GM23248 (cell line): ENCODE results near the gene SLC25A52. TPM values are rescaled to one million over a fixed set of nuclear protein-coding genes. Genes with fewer than 3 reads are reported as not detected.

ENCODE experiments used
- DNase-seq: peaks from one replicate; pipeline ENCODE4 v3.0.0-alpha.2; 2015
- H2AFZ ChIP-seq: fragments of 200-600 bp; sonication (generic); 2 replicates; pipeline ENCODE4 v1.6.1; 2016; ENCODE audit warnings: antibody characterized with exemption
- H3F3A ChIP-seq: fragments of 200-600 bp; sonication (generic); 2 replicates; pipeline ENCODE4 v1.6.1; 2016; ENCODE audit warnings: mild to moderate bottlenecking, antibody characterized with exemption, mixed run types; ENCODE audit not compliant: insufficient read depth
- H3K27ac ChIP-seq: fragments of 200-600 bp; sonication (generic); 2 replicates; pipeline ENCODE4 v1.5.1; 2016; ENCODE audit warnings: mild to moderate bottlenecking
- H3K27me3 ChIP-seq: fragments of 200-600 bp; sonication (generic); replicated peaks from 2 replicates; pipeline ENCODE4 v1.6.1; 2016; ENCODE audit warnings: mild to moderate bottlenecking; ENCODE audit not compliant: insufficient read depth
- H3K36me3 ChIP-seq: fragments of 200-600 bp; sonication (generic); 2 replicates; pipeline ENCODE4 v1.6.1; 2016; ENCODE audit warnings: low read depth, mild to moderate bottlenecking
- H3K4me1 ChIP-seq: fragments of 200-600 bp; sonication (generic); 2 replicates; pipeline ENCODE4 v1.6.1; 2016; ENCODE audit warnings: mild to moderate bottlenecking; ENCODE audit not compliant: insufficient read depth
- H3K4me2 ChIP-seq: fragments of 200-600 bp; sonication (generic); one replicate; pipeline ENCODE4 v1.6.1; 2016; ENCODE audit warnings: mild to moderate bottlenecking; ENCODE audit not compliant: unreplicated experiment
- H3K4me3 ChIP-seq: fragments of 200-600 bp; sonication (generic); 2 replicates; pipeline ENCODE4 v1.5.1; 2016; ENCODE audit warnings: mild to moderate bottlenecking
- H3K79me2 ChIP-seq: fragments of 200-600 bp; sonication (generic); 2 replicates; pipeline ENCODE4 v1.6.1; 2016; ENCODE audit warnings: mild to moderate bottlenecking; ENCODE audit not compliant: insufficient read depth
- H3K9ac ChIP-seq: fragments of 200-600 bp; sonication (generic); 2 replicates; pipeline ENCODE4 v1.6.1; 2016; ENCODE audit warnings: mild to moderate bottlenecking
- H3K9me2 ChIP-seq: fragments of 200-600 bp; sonication (generic); 2 replicates; pipeline ENCODE4 v1.6.1; 2016; ENCODE audit warnings: mixed run types, mild to moderate bottlenecking, moderate library complexity; ENCODE audit not compliant: insufficient read depth
- H3K9me3 ChIP-seq: fragments of 200-600 bp; sonication (generic); one replicate; pipeline ENCODE4 v1.6.1; 2017; ENCODE audit warnings: low read depth
- H4K20me1 ChIP-seq: fragments of 200-600 bp; sonication (generic); 2 replicates; pipeline ENCODE4 v1.6.0; 2016; ENCODE audit not compliant: insufficient read depth
- EZH2 ChIP-seq: fragments of 200-600 bp; sonication (generic); IDR thresholded peaks from 2 replicates; pipeline ENCODE4 v1.6.1; 2018; ENCODE audit warnings: antibody characterized with exemption, mild to moderate bottlenecking; ENCODE audit not compliant: insufficient read depth, poor library complexity, severe bottlenecking
- EZH2phosphoT487 ChIP-seq: fragments of 200-600 bp; sonication (generic); IDR thresholded peaks from 2 replicates; pipeline ENCODE4 v1.6.1; 2018; ENCODE audit warnings: antibody characterized with exemption, moderate library complexity, mild to moderate bottlenecking, low read depth; ENCODE audit not compliant: insufficient read depth
- WGBS, 2 experiments: methylation state at CpG; one replicate each; pipeline ENCODE4 v1.1.6; 2015 to 2017; ENCODE audit warnings: low lambda C conversion rate in 2 of 2, low coverage in 1 of 2; ENCODE audit errors: missing lambda C conversion rate in 2 of 2; 5-methylcytosine and 5-hydroxymethylcytosine counted together
- in situ Hi-C: fragments of 300-500 bp; cut with MboI; formaldehyde crosslinking; loops from 2 replicates; pipeline ENCODE4 v1.15.0; 2020
- polyA plus RNA-seq: library from polyadenylated mRNA; unstranded; fragments of >200 nt; fragmentation: Nextera tagmentation; extraction: Ambion mirVana; gene quantifications from 2 replicates; pipeline ENCODE4 v1.2.1, GENCODE V29; 2016
- total RNA-seq: library from RNA; depleted of rRNA; stranded (reverse); fragments of >200 nt; shearing (Covaris generic); gene quantifications from 2 replicates; pipeline ENCODE4 v1.2.3, GENCODE V29; 2014

Gene SLC25A52
- total and polyA plus RNA-seq, 2 experiments from 2014 or later, result not detected

DNA sequence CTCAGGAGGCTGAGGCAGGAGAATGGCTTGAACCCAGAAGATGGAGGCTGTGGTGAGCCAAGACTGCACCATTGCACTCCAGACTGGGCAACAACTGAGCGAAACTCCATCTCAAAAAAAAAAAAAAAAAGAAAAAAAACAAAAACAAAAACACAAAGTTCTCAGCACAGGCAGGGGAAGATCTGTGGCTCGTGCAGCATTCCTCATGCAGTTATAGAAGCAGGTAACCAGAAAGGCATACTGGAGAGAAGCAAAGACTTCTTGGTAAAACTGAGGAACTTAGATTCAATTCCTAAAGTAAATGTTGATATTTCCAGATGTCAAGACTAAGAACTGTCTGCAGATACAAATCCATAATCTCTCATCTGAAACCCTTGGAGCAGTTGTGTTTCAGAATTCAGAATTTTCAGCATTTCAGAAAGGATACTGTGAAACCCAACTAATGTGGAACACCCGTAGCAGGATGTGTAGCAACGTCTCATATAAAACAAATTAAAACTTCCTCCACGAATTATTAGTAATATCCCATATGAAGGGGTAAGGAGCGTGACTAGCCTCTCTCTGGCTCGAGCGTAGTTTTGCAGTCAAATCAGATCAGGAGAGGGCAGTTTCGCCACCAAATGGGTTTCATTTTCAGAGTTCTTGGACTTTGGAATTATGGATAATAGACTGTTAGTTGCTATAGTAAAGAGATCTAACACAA lies 13.2 kb upstream of the SLC25A52 start:
- Histone ChIP-seq H3K36me3 (no peaks in the 10 kb centered on the region), H3K79me2 (no peaks in the 10 kb centered on the region), H4K20me1 (no peaks in the 10 kb centered on the region), H2AFZ (no peak overlapping the region), H3K9ac (no peak overlapping the region), H3K9me3 (no peaks in the 10 kb centered on the region), H3K27ac (no peak overlapping the region), H3F3A (no peaks in the 10 kb centered on the region), H3K9me2 (no peaks in the 10 kb centered on the region), H3K4me2 (no peak overlapping the region), H3K27me3 (no peaks in the 10 kb centered on the region), H3K4me3 (no peak overlapping the region), H3K4me1 (no peaks in the 10 kb centered on the region)
- TF ChIP-seq EZH2phosphoT487, result no peak
- TF ChIP-seq EZH2, result no peak
- in situ Hi-C loops, result no loop called here
- 34 to 39% methylated on average over 9 of the region's 9 CpGs for WGBS, 2 experiments
- no peak for DNase-seq

DNA sequence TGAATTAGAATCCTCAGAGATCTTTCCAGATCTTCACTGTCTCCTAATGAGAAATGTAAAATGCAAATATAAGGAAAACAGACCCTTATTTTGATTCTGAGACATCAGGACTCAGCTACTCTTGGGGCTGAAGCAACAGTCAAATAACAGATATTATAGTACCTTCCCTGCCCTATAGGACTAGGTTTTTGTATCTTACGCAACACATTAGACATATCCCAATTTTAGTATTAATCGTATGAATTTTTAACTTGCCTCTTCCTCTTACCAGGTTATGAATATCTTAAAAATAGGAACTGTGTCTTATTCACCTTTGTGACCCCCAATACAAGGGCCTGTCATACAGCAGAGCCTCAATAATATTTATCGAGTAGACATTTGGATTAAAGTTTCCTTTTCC lies 12.0 kb upstream of the SLC25A52 start:
- H3F3A ChIP-seq, result no peaks in the 10 kb centered on the region
- H3K27ac ChIP-seq, result no peak overlapping the region
- H3K27me3 ChIP-seq, result no peaks in the 10 kb centered on the region

DNA sequence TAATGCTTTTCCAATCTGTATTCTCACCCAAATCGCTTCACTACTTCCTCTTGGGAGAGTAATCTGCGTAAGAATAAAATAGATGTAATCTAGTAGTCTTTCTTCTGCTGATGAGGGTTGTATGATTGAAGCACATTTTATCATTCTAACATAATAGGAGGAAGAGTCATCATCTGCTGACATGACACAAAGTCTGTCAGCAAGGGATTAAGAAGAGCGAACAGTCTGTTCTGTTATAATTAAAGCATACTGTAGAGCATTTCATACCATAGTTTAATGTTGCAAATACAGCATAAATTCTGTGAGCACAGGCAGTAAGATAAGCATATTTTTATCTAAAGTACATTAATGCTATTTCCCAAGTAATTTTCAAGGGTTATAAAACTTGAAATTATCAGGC lies 10.4 kb downstream of the SLC25A52 start:
- H3K4me2 ChIP-seq, result no peak overlapping the region
- no peaks in the 10 kb centered on the region for H3K36me3 ChIP-seq
- H2AFZ ChIP-seq, result no peak overlapping the region
- H3K9me3 ChIP-seq, result no peaks in the 10 kb centered on the region
- H4K20me1 ChIP-seq, result no peaks in the 10 kb centered on the region
- H3K9ac ChIP-seq, result no peak overlapping the region
- in situ Hi-C loops, result no loop called here
- no peaks in the 10 kb centered on the region for H3K79me2 ChIP-seq
- no peaks in the 10 kb centered on the region for H3K9me2 ChIP-seq
- WGBS, 2 experiments, result 39 to 44% methylated on average over 3 of the region's 3 CpGs
- no peaks in the 10 kb centered on the region for H3K27me3 ChIP-seq
- TF ChIP-seq EZH2phosphoT487 (no peak), EZH2 (no peak)
- no peak overlapping the region for H3K27ac ChIP-seq
- no peak overlapping the region for H3K4me3 ChIP-seq
- no peak for DNase-seq
- H3F3A ChIP-seq, result no peaks in the 10 kb centered on the region
- H3K4me1 ChIP-seq, result no peaks in the 10 kb centered on the region

More for the DNA sequence above, 12.0 kb upstream of the SLC25A52 start:
- H3K4me1 ChIP-seq, result no peaks in the 10 kb centered on the region
- H2AFZ ChIP-seq, result no peak overlapping the region
- 77 to 82% methylated on average over 3 of the region's 3 CpGs for WGBS, 2 experiments
- no peak overlapping the region for H3K4me2 ChIP-seq
- H3K36me3 ChIP-seq, result no peaks in the 10 kb centered on the region
- no peaks in the 10 kb centered on the region for H4K20me1 ChIP-seq
- no peak overlapping the region for H3K4me3 ChIP-seq
- TF ChIP-seq EZH2phosphoT487, result no peak
- no peaks in the 10 kb centered on the region for H3K9me3 ChIP-seq
- H3K79me2 ChIP-seq, result no peaks in the 10 kb centered on the region
- in situ Hi-C loops, result no loop called here
- no peak for DNase-seq
- no peak overlapping the region for H3K9ac ChIP-seq
- no peaks in the 10 kb centered on the region for H3K9me2 ChIP-seq

DNA sequence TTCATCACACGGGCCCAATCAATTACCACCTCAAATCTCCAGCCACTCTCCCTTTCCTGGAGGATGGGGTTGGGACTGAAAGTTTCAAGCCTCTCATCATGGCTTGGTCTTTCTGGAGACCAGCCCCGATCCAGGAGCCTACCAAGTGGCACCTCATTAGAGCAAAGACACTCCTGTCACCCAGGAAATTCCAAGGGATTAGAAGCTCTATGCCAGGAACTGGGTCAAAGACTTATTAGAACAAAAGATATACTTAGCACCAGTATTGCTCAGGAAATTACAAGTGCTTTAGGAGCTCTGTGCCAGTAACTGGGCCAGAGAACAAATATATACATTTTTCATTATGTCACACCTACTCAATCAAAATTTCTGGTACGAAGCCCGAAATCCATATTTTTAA lies 14.3 kb downstream of the SLC25A52 start:
- 47 to 63% methylated on average over 4 of the region's 4 CpGs for WGBS, 2 experiments
- Histone ChIP-seq H3K36me3 (no peaks in the 10 kb centered on the region), H3K27ac (no peak overlapping the region), H3K9me3 (no peaks in the 10 kb centered on the region), H4K20me1 (no peaks in the 10 kb centered on the region), H2AFZ (no peak overlapping the region), H3K4me2 (no peak overlapping the region), H3K9ac (no peak overlapping the region), H3K4me3 (no peak overlapping the region), H3K4me1 (no peaks in the 10 kb centered on the region), H3F3A (no peaks in the 10 kb centered on the region), H3K9me2 (no peaks in the 10 kb centered on the region), H3K27me3 (no peaks in the 10 kb centered on the region), H3K79me2 (no peaks in the 10 kb centered on the region)
- no peak for TF ChIP-seq EZH2phosphoT487
- TF ChIP-seq EZH2, result no peak
- no peak for DNase-seq
- in situ Hi-C loops, result loop anchor here (25.0 kb wide), 1 partner anchor 216 kb away; no protein-coding TSS in a partner anchor
